Stromal cell of bone marrow (primary cell): Measurements from ENCODE around the gene ZNF583.

ENCODE experiments used
- DNase-seq: peaks from one replicate; pipeline ENCODE4 v3.0.0-alpha.2; 2012; ENCODE audit warnings: low read depth

Gene ZNF583

DNA sequence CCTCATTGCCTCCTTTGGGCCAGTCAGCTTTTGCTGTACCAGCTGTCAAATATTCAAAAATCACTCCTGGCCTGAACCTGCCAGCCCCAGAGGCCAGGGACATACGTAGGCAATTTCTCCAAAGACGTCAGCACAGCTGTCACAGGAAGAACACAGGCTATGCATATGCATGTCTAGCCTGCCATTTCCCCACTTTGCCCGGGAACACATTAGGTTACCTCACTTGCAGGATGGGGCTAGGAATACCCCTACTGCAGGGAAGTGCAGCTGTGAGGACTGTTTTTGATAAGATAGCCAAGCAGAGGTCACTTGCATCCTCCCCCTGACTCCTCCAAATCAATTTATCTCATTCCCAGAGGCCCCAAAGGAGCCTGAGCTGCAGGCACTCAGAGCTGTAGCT lies 70.2 kb downstream of the ZNF583 start:
- DNase-seq, result no peak

- DNase-seq, result no peak
Measured at GRCh38 chr19:56476093-56476492, 72.0 kb downstream of the ZNF583 start.
